HCT116 (cell line): ENCODE data around the gene SEMA5A. TPM values are rescaled to one million over a fixed set of nuclear protein-coding genes. Genes with fewer than 3 reads are reported as not detected.

Experiments
- ATAC-seq: fragments of 200-7000 bp; cut with Tn5 transposase; 2 replicates; pipeline ENCODE4 v1.9.1; 2020; ENCODE audit warnings: mild to moderate bottlenecking, moderate library complexity
- BruUV-seq: library from RNA; stranded (reverse); fragments of 400-500 nt; replicated peaks from 2 replicates; lab custom pipeline; 2021; lab: Mats Ljungman, UMichigan
- CTCF ChIA-PET: fragments of 300-600 bp; sonication (Branson Sonifier 250); formaldehyde crosslinking; loops from one replicate; lab custom pipeline; 2021; ENCODE audit warnings: antibody characterized with exemption; lab: Charles Lee
- POLR2A ChIA-PET: fragments of 300-600, 350-600 bp; sonication (Branson Sonifier 250); formaldehyde crosslinking; loops from one replicate; lab custom pipeline; 2021; ENCODE audit warnings: antibody characterized with exemption; lab: Charles Lee
- RAD21 ChIA-PET, 2 experiments: fragments of 300-600 bp; sonication (Branson Sonifier 250); formaldehyde crosslinking; loops; one replicate each; lab custom pipeline; 2023; ENCODE audit warnings: low total read pairs in 2 of 2; ENCODE audit not compliant: uncharacterized antibody in 2 of 2, unreplicated experiment in 2 of 2, low non-redundant PET in 1 of 2; lab: Charles Lee
- DNase-seq: peaks from one replicate; pipeline ENCODE4 v3.0.0-alpha.2; 2010; ENCODE audit warnings: low read depth, low spot score
- H2AFZ ChIP-seq: fragments of 200-600 bp; shearing (Covaris generic), sonication (generic); 2 replicates; pipeline ENCODE4 v1.6.1; 2017; ENCODE audit warnings: low read depth, mixed run types, mixed read lengths, antibody characterized with exemption, low read length; ENCODE audit not compliant: poor library complexity, severe bottlenecking
- H3K27ac ChIP-seq: 2 replicates; pipeline ENCODE4 v1.5.1; 2012; ENCODE audit warnings: low read depth, low read length
- H3K27me3 ChIP-seq: fragments of 200-600 bp; sonication (generic); 2 replicates; pipeline ENCODE4 v1.6.1; 2016; ENCODE audit warnings: mixed run types, low read length, mixed read lengths; ENCODE audit not compliant: insufficient read depth
- H3K36me3 ChIP-seq, 2 experiments: fragments of 200-500 bp in 1 of 2; fragments of 200-600 bp in 1 of 2; sonication (Bioruptor generic) in 1 of 2; sonication (generic) in 1 of 2; 2 replicates each; pipeline versions ENCODE4 v1.5.1 to v1.6.1; 2014 to 2016; ENCODE audit warnings: low read length in 2 of 2, inconsistent platforms in 1 of 2, mixed read lengths in 1 of 2, mixed run types in 1 of 2; ENCODE audit not compliant: insufficient read depth in 2 of 2, control insufficient read depth in 1 of 2
- H3K4me1 ChIP-seq, 2 experiments: fragments of 200-600 bp in 1 of 2; sonication (generic) in 1 of 2; 2 replicates each; pipeline versions ENCODE4 v1.5.1 to v1.6.1; 2012 to 2017; ENCODE audit warnings: low read length in 2 of 2, inconsistent platforms in 1 of 2, mild to moderate bottlenecking in 1 of 2, mixed read lengths in 1 of 2, mixed run types in 1 of 2, moderate library complexity in 1 of 2; ENCODE audit not compliant: insufficient read depth in 2 of 2, control insufficient read depth in 1 of 2
- H3K4me2 ChIP-seq: fragments of 200-600 bp; sonication (generic); 2 replicates; pipeline ENCODE4 v1.6.1; 2017; ENCODE audit warnings: mixed run types, low read length, mixed read lengths
- H3K4me3 ChIP-seq, 2 experiments: fragments of 200-600 bp in 1 of 2; sonication (generic) in 1 of 2; replicated peaks in 1 of 2; 2 replicates each; pipeline ENCODE4 v1.5.1; 2011 to 2016; ENCODE audit warnings: low read length in 2 of 2, control low read depth in 1 of 2, low read depth in 1 of 2, mild to moderate bottlenecking in 1 of 2, mixed read lengths in 1 of 2, mixed run types in 1 of 2
- H3K79me2 ChIP-seq: fragments of 200-600 bp; sonication (generic); 2 replicates; pipeline ENCODE4 v1.6.1; 2017; ENCODE audit warnings: mild to moderate bottlenecking, mixed run types, low read length, moderate library complexity, mixed read lengths; ENCODE audit not compliant: insufficient read depth
- H3K9ac ChIP-seq: fragments of 200-600 bp; sonication (generic); 2 replicates; pipeline ENCODE4 v1.6.1; 2016; ENCODE audit warnings: low read length, mixed read lengths
- H3K9me2 ChIP-seq: fragments of 200-600 bp; sonication (generic), shearing (Covaris generic); 2 replicates; pipeline ENCODE4 v1.6.1; 2017; ENCODE audit warnings: mixed run types, mild to moderate bottlenecking, moderate library complexity; ENCODE audit not compliant: insufficient read depth
- H3K9me3 ChIP-seq, 2 experiments: fragments of 200-500 bp in 1 of 2; fragments of 200-600 bp in 1 of 2; sonication (Bioruptor generic) in 1 of 2; sonication (generic) in 1 of 2; 2 replicates each; pipeline ENCODE4 v1.6.1; 2014 to 2017; ENCODE audit warnings: low read length in 2 of 2, mixed read lengths in 2 of 2, inconsistent platforms in 1 of 2, low read depth in 1 of 2, mild to moderate bottlenecking in 1 of 2, mixed run types in 1 of 2, moderate library complexity in 1 of 2; ENCODE audit not compliant: control insufficient read depth in 1 of 2, insufficient read depth in 1 of 2
- H4K20me1 ChIP-seq: fragments of 200-600 bp; sonication (generic), shearing (Covaris generic); 2 replicates; pipeline ENCODE4 v1.6.1; 2017; ENCODE audit warnings: mixed run types, mild to moderate bottlenecking, moderate library complexity; ENCODE audit not compliant: insufficient read depth
- ATF3 ChIP-seq: IDR thresholded peaks from 2 replicates; pipeline ENCODE4 v1.6.1; 2012
- EGR1 ChIP-seq: IDR thresholded peaks from 2 replicates; pipeline ENCODE4 v1.6.1; 2012; ENCODE audit warnings: low read depth
- FOSL1 ChIP-seq: IDR thresholded peaks from 2 replicates; pipeline ENCODE4 v1.6.1; 2012; ENCODE audit warnings: low read depth
- JUND ChIP-seq: IDR thresholded peaks from 2 replicates; pipeline ENCODE4 v1.6.1; 2012
- RAD21 ChIP-seq: IDR thresholded peaks from 2 replicates; pipeline ENCODE4 v1.6.1; 2012; ENCODE audit warnings: low read depth, mild to moderate bottlenecking
- REST ChIP-seq: IDR thresholded peaks from 2 replicates; pipeline ENCODE4 v1.6.1; 2012; ENCODE audit warnings: low read depth
- SIN3A ChIP-seq: IDR thresholded peaks from 2 replicates; pipeline ENCODE4 v1.6.1; 2012; ENCODE audit warnings: low read depth
- SP1 ChIP-seq: IDR thresholded peaks from 2 replicates; pipeline ENCODE4 v1.6.1; 2012; ENCODE audit warnings: low read depth
- SRF ChIP-seq: IDR thresholded peaks from 2 replicates; pipeline ENCODE4 v1.6.1; 2012; ENCODE audit warnings: low read depth
- ZFX ChIP-seq: fragments of 450-650 bp; IDR thresholded peaks from 2 replicates; pipeline ENCODE4 v1.6.1; 2017
- intact Hi-C: fragments of 100-400 bp; cut with micrococcal nuclease; formaldehyde crosslinking; loops from 2 replicates; pipeline ENCODE4 v1.10.0; 2022
- total RNA-seq: library from RNA; stranded (reverse); gene quantifications from one replicate; pipeline ENCODE4 v1.2.1, GENCODE V29; 2021; ENCODE audit not compliant: unreplicated experiment

The SEMA5A gene
- total RNA-seq, 1 experiment from 2014 or later = 0.02 TPM

GRCh38 chr5:9398227-9398626 is 147.6 kb downstream of the SEMA5A start:
- ChIA-PET CTCF (no interaction called here), POLR2A (no interaction called here), RAD21 (no interaction called here)
- H2AFZ ChIP-seq = no peak overlapping the region
- TF ChIP-seq ATF3 (no peak), JUND (no peak), RAD21 (no peak), EGR1 (no peak), SP1 (no peak), FOSL1 (no peak), SRF (no peak), ZFX (no peak), SIN3A (no peak)
- no peaks in the 10 kb centered on the region for H3K36me3 ChIP-seq
- H3K27me3 ChIP-seq = no peaks in the 10 kb centered on the region
- no peaks in the 10 kb centered on the region for H4K20me1 ChIP-seq
- H3K9me3 ChIP-seq = peaks cover 3 to 23% of the 10 kb centered on the region in 2 experiments; a peak in 2 of 4 replicates
- H3K4me3 ChIP-seq = no peak overlapping the region
- no peak overlapping the region for H3K9ac ChIP-seq
- DNase-seq = no peak
- H3K9me2 ChIP-seq = no peaks in the 10 kb centered on the region
- ATAC-seq = no peak
- H3K27ac ChIP-seq = no peak overlapping the region
- intact Hi-C loops = no loop called here
- no TSS peak for BruUV-seq
- H3K4me1 ChIP-seq = no peaks in the 10 kb centered on the region
- H3K4me2 ChIP-seq = no peak overlapping the region
- no peaks in the 10 kb centered on the region for H3K79me2 ChIP-seq

GRCh38 chr5:9396285-9396770 is 149.5 kb downstream of the SEMA5A start:
- no peaks in the 10 kb centered on the region for H3K36me3 ChIP-seq
- no peak for TF ChIP-seq REST
- no peaks in the 10 kb centered on the region for H3K4me1 ChIP-seq
- no peak overlapping the region for H3K9ac ChIP-seq
- H3K4me3 ChIP-seq = no peak overlapping the region
- H3K9me2 ChIP-seq = no peaks in the 10 kb centered on the region
- H3K27ac ChIP-seq = no peak overlapping the region
- ChIA-PET POLR2A (no interaction called here), CTCF (no interaction called here), RAD21 (no interaction called here)
- no peaks in the 10 kb centered on the region for H4K20me1 ChIP-seq
- ATAC-seq (no peak), DNase-seq (no peak)
- no peak overlapping the region for H3K4me2 ChIP-seq
- H2AFZ ChIP-seq = no peak overlapping the region
- intact Hi-C loops = no loop called here
- peaks cover 6 to 14% of the 10 kb centered on the region in 2 experiments; a peak in 2 of 4 replicates for H3K9me3 ChIP-seq
- no peaks in the 10 kb centered on the region for H3K27me3 ChIP-seq
- no peaks in the 10 kb centered on the region for H3K79me2 ChIP-seq
- no TSS peak for BruUV-seq
